ENCODE results near the gene B3GNT8. TPM values are rescaled to one million over a fixed set of nuclear protein-coding genes. Genes with fewer than 3 reads are reported as not detected.

The B3GNT8 gene
- total RNA-seq, 1 donor from 2014 or later: not detected

- no peak overlapping the region for H3K27ac ChIP-seq
- no peak overlapping the region for H3K4me3 Mint-ChIP-seq
- no peaks in the 10 kb centered on the region for H4K20me1 ChIP-seq (ENCODE audit: low read depth)
- H3K4me1 Mint-ChIP-seq: peaks cover 15% of the 10 kb centered on the region
- no peak for TF ChIP-seq EZH2 (IDR thresholded peaks at IDR 0.05)
- no peak for TF ChIP-seq CTCF (IDR thresholded peaks at IDR 0.05)
- TF ChIP-seq EZH2phosphoT487 (IDR thresholded peaks at IDR 0.05): no peak
- H2AFZ ChIP-seq (replicated peaks): no peak overlapping the region
- H3K27me3 ChIP-seq: no peaks in the 10 kb centered on the region
- H3K27ac Mint-ChIP-seq: no peak overlapping the region
- H3K9ac ChIP-seq: no peak overlapping the region
- no peak for DNase-seq (ENCODE audit: low spot score)
- H3K79me2 ChIP-seq (ENCODE audit: low read depth): no peaks in the 10 kb centered on the region
- peaks cover 4% of the 10 kb centered on the region for H3F3A ChIP-seq (ENCODE audit: low read depth)
- no peaks in the 10 kb centered on the region for H3K36me3 ChIP-seq
- H3K4me3 ChIP-seq: no peak overlapping the region
- H3K36me3 Mint-ChIP-seq: peaks cover 3% of the 10 kb centered on the region
- H3K9me3 Mint-ChIP-seq: no peaks in the 10 kb centered on the region
- H3K9me3 ChIP-seq (ENCODE audit: low read depth): no peaks in the 10 kb centered on the region
- no peak overlapping the region for H3K4me2 ChIP-seq
- H3K4me1 ChIP-seq: peaks cover 10% of the 10 kb centered on the region
- H3K27me3 Mint-ChIP-seq (ENCODE audit: insufficient read depth, low read depth): no peaks in the 10 kb centered on the region
Observed at GRCh38 chr19:41424335-41425173, 2.6 kb downstream of the B3GNT8 start.

GRCh38 chr19:41422955-41423354 is 4.2 kb downstream of the B3GNT8 start:
- H2AFZ ChIP-seq (replicated peaks): no peak overlapping the region
- H3K9me3 ChIP-seq (ENCODE audit: low read depth): no peaks in the 10 kb centered on the region
- Mint-ChIP-seq H3K4me3 (no peak overlapping the region), H3K27me3 (ENCODE audit: insufficient read depth, low read depth) (no peaks in the 10 kb centered on the region), H3K9me3 (no peaks in the 10 kb centered on the region), H3K36me3 (peaks cover 3% of the 10 kb centered on the region), H3K27ac (no peak overlapping the region), H3K4me1 (peaks cover 12% of the 10 kb centered on the region)
- H3K4me1 ChIP-seq: peaks cover 3% of the 10 kb centered on the region
- peaks cover 4% of the 10 kb centered on the region for H3F3A ChIP-seq (ENCODE audit: low read depth)
- no peaks in the 10 kb centered on the region for H3K36me3 ChIP-seq
- H4K20me1 ChIP-seq (ENCODE audit: low read depth): no peaks in the 10 kb centered on the region
- H3K79me2 ChIP-seq (ENCODE audit: low read depth): no peaks in the 10 kb centered on the region
- no peak overlapping the region for H3K4me2 ChIP-seq
- no peak overlapping the region for H3K27ac ChIP-seq
- H3K9ac ChIP-seq: no peak overlapping the region
- no peak overlapping the region for H3K4me3 ChIP-seq
- TF ChIP-seq EZH2phosphoT487 (IDR thresholded peaks at IDR 0.05): no peak
- no peak for TF ChIP-seq CTCF (IDR thresholded peaks at IDR 0.05)
- TF ChIP-seq EZH2 (IDR thresholded peaks at IDR 0.05): no peak
- DNase-seq (ENCODE audit: low spot score): no peak
- H3K27me3 ChIP-seq: no peaks in the 10 kb centered on the region

GRCh38 chr19:41422456-41422855 is 4.7 kb downstream of the B3GNT8 start:
- no peaks in the 10 kb centered on the region for H3K36me3 ChIP-seq

More at GRCh38 chr19:41422456-41422855, 4.7 kb downstream of the B3GNT8 start:
- Mint-ChIP-seq H3K27me3 (ENCODE audit: insufficient read depth, low read depth) (no peaks in the 10 kb centered on the region), H3K27ac (no peak overlapping the region), H3K4me3 (peak overlapping the region; percentile 52), H3K4me1 (peaks cover 8% of the 10 kb centered on the region), H3K9me3 (no peaks in the 10 kb centered on the region), H3K36me3 (peaks cover 3% of the 10 kb centered on the region)
- no peaks in the 10 kb centered on the region for H3K9me3 ChIP-seq (ENCODE audit: low read depth)
- H3K27ac ChIP-seq: no peak overlapping the region
- TF ChIP-seq CTCF (IDR thresholded peaks at IDR 0.05) (no peak), EZH2phosphoT487 (IDR thresholded peaks at IDR 0.05) (no peak), EZH2 (IDR thresholded peaks at IDR 0.05) (no peak)
- no peaks in the 10 kb centered on the region for H3K79me2 ChIP-seq (ENCODE audit: low read depth)
- no peak overlapping the region for H3K4me2 ChIP-seq
- H3K9ac ChIP-seq: no peak overlapping the region
- no peaks in the 10 kb centered on the region for H4K20me1 ChIP-seq (ENCODE audit: low read depth)
- no peak overlapping the region for H3K4me3 ChIP-seq
- peaks cover under 1% of the 10 kb centered on the region for H3F3A ChIP-seq (ENCODE audit: low read depth)
- DNase-seq (ENCODE audit: low spot score): no peak
- H3K27me3 ChIP-seq: no peaks in the 10 kb centered on the region
- H2AFZ ChIP-seq (replicated peaks): no peak overlapping the region
- H3K4me1 ChIP-seq: peaks cover 3% of the 10 kb centered on the region

All from neural progenitor cell (in vitro differentiated cells).